PC-3 (cell line): Measurements from ENCODE around the gene HNRNPA1L2. TPM values are rescaled to one million over a fixed set of nuclear protein-coding genes. Genes with fewer than 3 reads are reported as not detected.
"Not testable (repeated sequence)": the region's sequence is repeated elsewhere in the genome, so short reads cannot be mapped to it uniquely, and the experiment has no call there.

Experiments used
- ATAC-seq: fragments of 200-7000 bp; cut with Tn5 transposase; 2 replicates; pipeline ENCODE4 v1.9.1; 2020; ENCODE audit warnings: mild to moderate bottlenecking, moderate library complexity
- BruUV-seq: library from RNA; stranded (reverse); fragments of 400-500 nt; replicated peaks from 2 replicates; lab custom pipeline; 2021; lab: Mats Ljungman, UMichigan
- CTCF ChIA-PET: fragments of 300-600 bp; sonication (Branson Sonifier 250); formaldehyde crosslinking; loops from one replicate; lab custom pipeline; 2022; ENCODE audit warnings: antibody characterized with exemption; lab: Charles Lee
- POLR2A ChIA-PET: fragments of 300-600 bp; sonication (Branson Sonifier 250); formaldehyde crosslinking; loops from one replicate; lab custom pipeline; 2022; ENCODE audit warnings: antibody characterized with exemption; ENCODE audit not compliant: unreplicated experiment; lab: Charles Lee
- DNase-seq: peaks from one replicate; pipeline ENCODE4 v3.0.0-alpha.2; 2015
- H2AFZ ChIP-seq: fragments of 300-600 bp; sonication (generic); 2 replicates; pipeline ENCODE4 v1.6.0; 2016; ENCODE audit warnings: antibody characterized with exemption, low read length
- H3F3A ChIP-seq: fragments of 300-600 bp; sonication (generic); one replicate; pipeline ENCODE4 v1.6.0; 2017; ENCODE audit warnings: antibody characterized with exemption, low read length, control low read depth, mild to moderate bottlenecking; ENCODE audit not compliant: unreplicated experiment
- H3K27ac ChIP-seq: fragments of 300-600 bp; sonication (generic); 2 replicates; pipeline ENCODE4 v1.5.1; 2016; ENCODE audit warnings: mild to moderate bottlenecking, low read length
- H3K27me3 ChIP-seq: fragments of 300-600 bp; sonication (generic); 2 replicates; pipeline ENCODE4 v1.6.1; 2016; ENCODE audit warnings: low read length, mixed read lengths
- H3K36me3 ChIP-seq: fragments of 300-600 bp; sonication (generic); 2 replicates; pipeline ENCODE4 v1.6.1; 2016; ENCODE audit warnings: low read depth, mixed run types, low read length, mixed read lengths
- H3K4me1 ChIP-seq: fragments of 300-600 bp; sonication (generic); 2 replicates; pipeline ENCODE4 v1.5.1; 2016; ENCODE audit warnings: low read length; ENCODE audit not compliant: insufficient read depth
- H3K4me2 ChIP-seq: fragments of 300-600 bp; sonication (generic); 2 replicates; pipeline ENCODE4 v1.6.0; 2016; ENCODE audit warnings: low read length
- H3K4me3 ChIP-seq: fragments of 300-600 bp; sonication (generic); 2 replicates; pipeline ENCODE4 v1.5.1; 2016; ENCODE audit warnings: mild to moderate bottlenecking, low read length, mixed read lengths
- H3K79me2 ChIP-seq: fragments of 300-600 bp; sonication (generic); 2 replicates; pipeline ENCODE4 v1.6.1; 2017; ENCODE audit warnings: low read length, mixed read lengths
- H3K9ac ChIP-seq: fragments of 300-600 bp; sonication (generic); 2 replicates; pipeline ENCODE4 v1.6.0; 2016; ENCODE audit warnings: mild to moderate bottlenecking, low read length
- H3K9me2 ChIP-seq: fragments of 300-600 bp; sonication (generic); replicated peaks from 2 replicates; pipeline ENCODE4 v1.6.1; 2016; ENCODE audit warnings: mixed run types, low read length, mixed read lengths
- H3K9me3 ChIP-seq: fragments of 300-600 bp; sonication (generic); 2 replicates; pipeline ENCODE4 v1.6.1; 2016; ENCODE audit warnings: low read length, mixed read lengths
- H4K20me1 ChIP-seq: fragments of 300-600 bp; sonication (generic); 2 replicates; pipeline ENCODE4 v1.6.1; 2016; ENCODE audit warnings: low read length, mixed read lengths
- EZH2 ChIP-seq: fragments of 300-600 bp; sonication (generic); IDR thresholded peaks from one replicate; pipeline ENCODE4 v1.6.1; 2017; ENCODE audit warnings: antibody characterized with exemption, mild to moderate bottlenecking, low read length; ENCODE audit not compliant: unreplicated experiment
- EZH2phosphoT487 ChIP-seq: fragments of 300-600 bp; sonication (generic); IDR thresholded peaks from 2 replicates; pipeline ENCODE4 v1.6.1; 2018; ENCODE audit warnings: mild to moderate bottlenecking, antibody characterized with exemption, low read length, borderline replicate concordance
- intact Hi-C: fragments of 100-400 bp; cut with micrococcal nuclease; formaldehyde crosslinking; loops from 2 replicates; pipeline ENCODE4 v1.9.0; 2023
- total RNA-seq: library from RNA; depleted of rRNA; stranded (reverse); fragments of >200 nt; gene quantifications from 2 replicates; pipeline ENCODE4 v1.2.3, GENCODE V29; 2014
- TF ChIP-seq, protein P1 (sequence below): fragments of 300-600 bp; sonication (generic); conservative IDR thresholded peaks from 2 replicates; pipeline ENCODE4 v1.5.1; 2017; ENCODE audit warnings: antibody characterized with exemption, low read depth, mild to moderate bottlenecking, low read length

Gene HNRNPA1L2
- total RNA-seq, 1 experiment from 2014 or later = 3.4 TPM

GRCh38 chr13:52599848-52600603, 42.2 kb upstream of the HNRNPA1L2 start:
- Histone ChIP-seq H2AFZ (peak overlapping the region; percentile 75), H3K4me3 (peak overlapping the region; percentile 67), H3K4me2 (peak overlapping the region; percentile 81), H3K36me3 (no peaks in the 10 kb centered on the region), H4K20me1 (no peaks in the 10 kb centered on the region), H3K9ac (peak overlapping the region; percentile 60), H3K9me2 (no peaks in the 10 kb centered on the region), H3K4me1 (no peaks in the 10 kb centered on the region; the same call in 1 of the 2 replicates), H3K27me3 (no peaks in the 10 kb centered on the region), H3K27ac (no peak overlapping the region), H3K79me2 (no peaks in the 10 kb centered on the region), H3K9me3 (no peaks in the 10 kb centered on the region), H3F3A (no peaks in the 10 kb centered on the region)
- no TSS peak for BruUV-seq
- TF ChIP-seq, protein P1, sequence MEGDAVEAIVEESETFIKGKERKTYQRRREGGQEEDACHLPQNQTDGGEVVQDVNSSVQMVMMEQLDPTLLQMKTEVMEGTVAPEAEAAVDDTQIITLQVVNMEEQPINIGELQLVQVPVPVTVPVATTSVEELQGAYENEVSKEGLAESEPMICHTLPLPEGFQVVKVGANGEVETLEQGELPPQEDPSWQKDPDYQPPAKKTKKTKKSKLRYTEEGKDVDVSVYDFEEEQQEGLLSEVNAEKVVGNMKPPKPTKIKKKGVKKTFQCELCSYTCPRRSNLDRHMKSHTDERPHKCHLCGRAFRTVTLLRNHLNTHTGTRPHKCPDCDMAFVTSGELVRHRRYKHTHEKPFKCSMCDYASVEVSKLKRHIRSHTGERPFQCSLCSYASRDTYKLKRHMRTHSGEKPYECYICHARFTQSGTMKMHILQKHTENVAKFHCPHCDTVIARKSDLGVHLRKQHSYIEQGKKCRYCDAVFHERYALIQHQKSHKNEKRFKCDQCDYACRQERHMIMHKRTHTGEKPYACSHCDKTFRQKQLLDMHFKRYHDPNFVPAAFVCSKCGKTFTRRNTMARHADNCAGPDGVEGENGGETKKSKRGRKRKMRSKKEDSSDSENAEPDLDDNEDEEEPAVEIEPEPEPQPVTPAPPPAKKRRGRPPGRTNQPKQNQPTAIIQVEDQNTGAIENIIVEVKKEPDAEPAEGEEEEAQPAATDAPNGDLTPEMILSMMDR = no peak
- no peak for TF ChIP-seq EZH2phosphoT487
- no peak for TF ChIP-seq EZH2
- intact Hi-C loops = no loop called here
- DNase-seq (no peak), ATAC-seq (peak; percentile 69)
- POLR2A ChIA-PET = no interaction called here
- CTCF ChIA-PET = no interaction called here

DNA sequence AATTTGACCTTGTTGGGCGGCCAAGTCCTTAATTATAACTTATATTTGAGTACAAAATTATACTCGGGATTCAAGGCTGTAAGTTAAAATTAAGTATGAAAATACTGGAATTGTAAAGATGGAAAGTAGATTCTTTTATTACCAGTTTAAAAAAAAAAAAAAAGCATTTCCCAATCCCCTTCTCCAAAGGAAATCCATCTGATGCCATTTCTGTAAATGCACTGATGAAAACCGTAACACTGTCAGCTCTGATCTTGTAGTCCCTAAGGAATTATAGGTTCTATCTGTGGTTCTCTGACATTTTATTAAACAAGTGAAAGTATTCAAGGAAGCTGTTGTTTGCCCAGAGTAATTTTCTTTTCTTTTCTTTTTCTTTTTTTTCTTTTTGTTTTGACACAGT, 41.6 kb upstream of the HNRNPA1L2 start:
- no peak overlapping the region for H3K9ac ChIP-seq
- no peaks in the 10 kb centered on the region for H3K79me2 ChIP-seq
- ChIA-PET POLR2A (no interaction called here), CTCF (no interaction called here)
- DNase-seq = no peak
- intact Hi-C loops = no loop called here
- no peaks in the 10 kb centered on the region for H3K9me2 ChIP-seq
- H3K4me3 ChIP-seq = peak overlapping the region; percentile 67
- no peak for TF ChIP-seq EZH2
- H3K27ac ChIP-seq = no peak overlapping the region
- H3K9me3 ChIP-seq = no peaks in the 10 kb centered on the region
- H3K4me1 ChIP-seq = no peaks in the 10 kb centered on the region; the same call in 1 of the 2 replicates
- H3K36me3 ChIP-seq = no peaks in the 10 kb centered on the region
- H2AFZ ChIP-seq = peak overlapping the region; percentile 65
- no TSS peak for BruUV-seq
- peak overlapping the region; percentile 81 for H3K4me2 ChIP-seq
- ATAC-seq = no peak
- no peaks in the 10 kb centered on the region for H4K20me1 ChIP-seq
- H3K27me3 ChIP-seq = no peaks in the 10 kb centered on the region
- no peaks in the 10 kb centered on the region for H3F3A ChIP-seq

- H3K9ac ChIP-seq, H4K20me1 ChIP-seq, CTCF ChIA-PET, POLR2A ChIA-PET, H3K27me3 ChIP-seq, ATAC-seq, BruUV-seq, H3K9me2 ChIP-seq, H3K4me1 ChIP-seq, intact Hi-C loops, H3K27ac ChIP-seq, H3K4me3 ChIP-seq, H3K36me3 ChIP-seq, H2AFZ ChIP-seq, H3K4me2 ChIP-seq, DNase-seq, H3K9me3 ChIP-seq, H3F3A ChIP-seq, H3K79me2 ChIP-seq: not testable (repeated sequence)
These were observed 38.9 kb upstream of the HNRNPA1L2 start for GRCh38 chr13:52603316-52603715.

- H3F3A ChIP-seq, BruUV-seq, H3K36me3 ChIP-seq, H3K79me2 ChIP-seq, H3K9ac ChIP-seq, H3K27ac ChIP-seq, H3K4me3 ChIP-seq, H3K4me1 ChIP-seq, H3K4me2 ChIP-seq, ATAC-seq, H3K9me2 ChIP-seq, intact Hi-C loops, H3K9me3 ChIP-seq, H3K27me3 ChIP-seq, H2AFZ ChIP-seq, H4K20me1 ChIP-seq, POLR2A ChIA-PET, DNase-seq, CTCF ChIA-PET: not testable (repeated sequence)
These were observed 36.1 kb upstream of the HNRNPA1L2 start for GRCh38 chr13:52606126-52606525.

DNA sequence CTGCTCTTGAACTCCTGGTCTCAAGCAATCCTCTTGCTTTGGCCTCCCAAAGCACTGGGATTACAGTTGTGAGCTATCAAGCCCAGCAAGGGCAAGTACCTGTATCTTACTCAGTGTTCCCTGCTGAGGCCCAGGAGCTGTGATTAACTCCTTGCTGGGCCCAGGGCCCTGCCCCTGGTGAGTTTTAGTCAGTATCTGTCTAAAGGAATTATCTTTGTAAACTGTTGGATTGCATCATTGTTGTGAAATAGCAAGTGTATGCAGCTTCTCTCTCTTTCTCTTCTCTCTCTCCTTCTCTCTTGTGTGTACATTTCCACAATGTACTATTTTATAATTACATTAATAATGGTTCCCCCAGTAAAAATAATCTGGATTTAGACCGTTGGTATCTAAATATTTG, 35.4 kb upstream of the HNRNPA1L2 start:
- H3K4me2 ChIP-seq, H2AFZ ChIP-seq, H3K27ac ChIP-seq, H3K9me3 ChIP-seq, H3K9me2 ChIP-seq, H4K20me1 ChIP-seq, H3K4me1 ChIP-seq, H3F3A ChIP-seq, H3K9ac ChIP-seq, H3K4me3 ChIP-seq, intact Hi-C loops, H3K27me3 ChIP-seq, CTCF ChIA-PET, DNase-seq, POLR2A ChIA-PET, H3K36me3 ChIP-seq, H3K79me2 ChIP-seq, BruUV-seq, ATAC-seq: not testable (repeated sequence)
